Activated CD8-positive, alpha-beta memory T cell treated with anti-CD3 and anti-CD28 coated beads, Interleukin-2, amount 50 U/mL, for 4 hours (primary cell): ENCODE measurements around the gene ADSS1.

Source experiments
- DNase-seq: peaks from one replicate; pipeline ENCODE4 v3.0.0-alpha.2; 2020

The ADSS1 gene

DNA sequence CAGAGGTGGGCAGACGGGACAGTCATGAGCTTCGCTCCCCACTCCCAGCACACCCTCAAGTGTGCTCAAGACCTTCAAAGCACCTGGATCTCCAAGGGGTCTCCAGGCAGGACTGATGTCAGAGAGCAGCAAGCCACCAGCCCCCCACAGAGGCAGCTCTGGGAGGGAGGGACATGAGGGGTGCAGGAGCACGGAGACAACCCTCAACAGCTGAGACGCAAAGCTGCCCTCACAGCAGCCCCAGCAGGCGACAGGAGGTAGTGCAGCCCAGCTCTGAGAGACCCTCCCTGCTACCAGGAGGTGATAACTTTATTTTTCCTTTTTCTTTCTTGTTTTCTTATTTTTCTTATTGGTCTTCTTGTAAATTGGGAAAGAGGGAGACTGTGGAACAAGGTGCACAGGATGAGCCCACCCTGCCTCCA lies 46.8 kb downstream of the ADSS1 start:
- DNase-seq, result no peak

DNA sequence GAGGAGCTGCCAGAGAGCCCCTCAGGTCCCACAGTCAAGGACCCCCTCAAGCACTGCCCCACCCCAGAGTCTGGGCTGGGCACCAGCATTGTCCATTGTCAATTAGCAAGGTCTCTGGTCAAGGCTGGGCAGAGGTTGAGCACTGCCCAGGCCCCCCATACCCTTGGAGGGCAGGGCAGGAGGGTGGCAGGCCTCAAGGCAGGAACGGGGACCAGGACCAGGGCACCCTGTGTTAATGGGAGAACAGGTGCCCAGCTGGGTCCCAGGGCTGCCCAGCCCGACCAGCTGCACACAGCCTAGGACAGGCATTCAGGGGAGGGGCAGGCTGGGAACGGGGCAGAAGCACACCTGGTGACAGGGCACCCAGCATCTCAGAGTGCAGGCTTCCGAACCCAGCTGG lies 47.3 kb downstream of the ADSS1 start:
- no peak for DNase-seq

DNA sequence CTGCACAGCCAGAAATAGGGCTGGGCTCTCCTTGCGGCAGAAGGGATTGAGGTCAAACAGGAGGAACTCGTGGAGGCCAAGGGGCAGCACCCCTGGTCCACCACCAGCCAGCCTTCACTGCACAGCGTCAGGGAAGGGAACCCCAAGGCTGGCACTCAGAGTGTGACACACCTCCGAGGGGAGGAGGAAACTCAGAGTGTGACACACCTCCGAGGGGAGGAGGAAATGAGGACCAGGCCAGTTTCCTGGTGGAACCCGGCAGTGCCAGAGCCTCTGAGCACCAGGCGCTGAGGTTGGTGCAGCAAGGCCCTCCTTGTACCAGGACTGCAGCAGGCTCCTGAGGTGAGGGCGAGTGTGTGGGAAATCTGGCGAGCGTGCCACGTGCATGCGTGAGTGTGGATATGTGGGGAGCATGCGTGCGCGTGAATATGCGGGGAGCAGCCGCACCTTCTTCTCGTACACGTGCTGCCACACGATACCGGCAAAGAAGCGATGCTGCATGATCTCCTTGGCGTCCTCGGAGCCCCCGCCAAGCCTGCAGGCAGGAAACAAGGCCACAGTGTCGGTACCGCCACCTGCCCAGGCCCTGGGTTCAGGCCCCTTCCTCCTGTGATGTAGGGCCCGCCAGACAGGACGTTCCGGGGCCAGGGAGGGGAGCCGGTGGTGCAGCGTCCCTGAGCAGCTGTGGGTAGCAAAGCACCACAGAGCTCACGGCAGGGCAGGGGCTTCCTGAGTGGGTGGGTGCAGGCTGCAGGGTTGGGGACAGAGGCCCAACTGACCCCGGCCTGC lies 48.1 kb downstream of the ADSS1 start:
- DNase-seq, result no peak

DNA sequence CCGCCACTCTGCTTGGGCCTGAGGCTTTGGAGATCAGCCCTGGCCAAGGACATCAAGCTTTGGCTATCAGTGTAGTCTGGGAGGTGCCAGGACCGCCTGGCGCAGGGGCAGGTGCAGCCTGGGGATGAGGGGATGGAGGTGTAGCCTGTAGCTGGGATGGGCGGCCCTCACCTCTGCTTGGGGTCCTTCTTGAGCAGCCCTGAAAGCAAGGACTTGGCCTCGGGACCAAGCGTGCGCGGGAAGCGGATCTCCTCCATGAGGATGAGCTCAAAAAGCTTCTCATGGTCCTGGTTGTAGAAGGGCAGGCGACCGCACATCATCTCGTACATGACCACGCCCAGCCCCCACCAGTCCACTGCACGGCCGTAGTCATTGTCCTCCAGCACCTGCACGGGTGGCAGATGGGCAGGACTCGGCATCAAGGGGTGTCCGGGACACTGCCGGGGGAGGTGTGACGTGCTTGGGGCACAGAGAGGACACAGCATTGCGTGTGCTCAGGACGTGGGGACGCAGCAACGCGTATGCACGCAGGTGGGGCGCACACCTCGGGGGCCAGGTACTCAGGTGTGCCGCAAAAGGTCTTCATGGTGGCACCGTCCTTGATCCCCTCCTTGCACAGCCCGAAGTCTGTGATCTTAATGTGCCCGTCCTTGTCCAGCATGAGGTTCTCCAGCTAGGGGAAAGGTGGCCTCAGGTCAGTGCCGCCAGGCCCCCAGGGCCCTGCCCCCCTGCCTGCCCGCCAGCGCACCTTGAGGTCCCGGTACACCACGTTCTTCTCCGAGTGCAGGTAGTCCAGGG lies 48.9 kb downstream of the ADSS1 start:
- DNase-seq, result no peak

DNA sequence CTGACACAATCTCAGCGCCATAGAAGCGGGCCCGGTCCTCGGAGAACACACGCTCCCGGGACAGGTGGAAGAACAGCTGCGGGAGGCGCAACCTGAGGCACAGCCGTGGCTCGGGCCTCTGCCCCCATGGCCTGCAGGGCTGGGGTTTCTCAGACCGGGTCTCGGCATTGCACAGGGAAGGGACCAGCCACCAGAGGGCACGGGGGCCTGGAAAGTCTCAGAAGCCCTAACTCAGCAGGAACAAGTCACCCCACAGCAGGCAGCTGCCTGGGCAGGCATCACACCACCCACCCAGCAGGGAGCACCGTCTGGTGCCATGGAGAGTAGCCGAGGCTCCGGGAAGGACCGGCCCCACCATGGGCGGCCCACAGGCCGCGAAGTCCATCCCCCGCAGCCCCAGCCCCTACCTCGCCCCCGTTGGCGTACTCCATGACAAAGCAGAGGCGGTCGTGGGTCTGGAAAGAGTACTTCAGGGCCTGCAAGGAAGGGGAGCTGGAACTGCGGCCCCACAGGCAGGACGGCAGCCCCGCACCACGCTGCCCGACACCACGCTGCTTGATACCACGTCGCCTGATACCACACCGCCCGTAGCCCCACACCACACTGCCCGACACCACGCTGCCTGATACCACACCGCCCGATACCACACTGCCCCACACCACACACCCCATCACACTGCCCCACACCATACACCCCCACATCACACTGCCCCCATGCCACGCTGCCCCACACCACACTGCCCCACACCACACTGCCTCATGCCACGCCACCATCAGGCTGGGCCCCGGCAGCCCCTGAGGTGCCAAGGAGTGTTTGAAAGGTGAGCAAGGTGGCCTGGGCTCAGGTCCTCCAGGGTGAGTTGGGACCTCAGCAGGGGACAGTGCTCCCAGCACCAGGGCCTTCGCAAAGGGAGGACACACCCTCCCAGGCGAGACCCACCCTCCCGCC lies 49.8 kb downstream of the ADSS1 start:
- no peak for DNase-seq

DNA sequence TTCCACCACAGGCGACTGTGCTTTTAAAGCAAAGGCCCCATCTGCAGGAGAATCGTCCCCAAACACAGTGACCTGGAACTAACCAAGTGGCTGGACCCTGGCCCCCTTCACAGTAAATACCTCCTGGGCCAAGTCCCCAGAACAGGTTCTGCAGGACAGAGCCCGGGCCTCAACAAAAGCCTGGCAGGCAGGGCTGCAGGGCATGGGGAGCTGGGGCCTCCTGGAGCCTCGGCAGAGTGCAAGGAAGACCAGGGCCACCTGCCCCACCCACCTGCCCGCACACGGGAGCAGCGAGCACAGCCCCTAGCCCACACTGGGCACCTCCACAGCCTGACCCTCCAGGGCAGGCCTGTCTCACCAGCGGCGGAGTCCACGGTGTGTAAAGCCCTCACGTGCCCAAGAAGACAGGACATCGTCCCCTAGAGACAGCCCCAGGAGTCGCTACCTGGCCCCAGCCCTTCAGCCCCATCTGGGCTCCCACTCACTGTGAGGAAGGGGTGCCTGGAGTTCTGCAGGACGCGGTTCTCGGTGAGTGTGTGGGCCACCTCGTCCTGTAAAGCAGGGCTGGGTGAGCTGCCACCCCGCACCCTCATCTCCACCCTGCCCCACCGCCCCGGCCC lies 50.5 kb downstream of the ADSS1 start:
- DNase-seq, result no peak

DNA sequence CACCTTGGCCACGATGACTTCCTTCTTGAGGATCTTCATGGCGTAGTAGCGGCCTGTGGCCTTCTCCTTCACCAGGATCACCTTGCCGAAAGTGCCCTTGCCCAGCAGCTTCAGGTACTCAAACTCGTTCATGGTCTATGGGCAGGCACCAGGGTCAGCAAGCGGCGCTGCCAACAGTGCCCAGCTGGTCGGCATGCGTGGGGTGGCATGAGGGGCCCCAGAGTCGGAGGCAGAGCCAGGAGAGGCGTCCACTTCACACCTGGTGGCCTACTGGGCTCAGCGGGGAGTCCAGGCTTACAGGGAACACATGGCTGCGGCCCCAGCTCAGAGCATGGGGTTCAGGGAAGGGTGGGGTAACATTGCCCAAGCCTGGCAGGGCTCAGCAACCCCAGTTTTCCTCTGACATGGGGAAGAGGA lies 51.1 kb downstream of the ADSS1 start:
- DNase-seq, result no peak

DNA sequence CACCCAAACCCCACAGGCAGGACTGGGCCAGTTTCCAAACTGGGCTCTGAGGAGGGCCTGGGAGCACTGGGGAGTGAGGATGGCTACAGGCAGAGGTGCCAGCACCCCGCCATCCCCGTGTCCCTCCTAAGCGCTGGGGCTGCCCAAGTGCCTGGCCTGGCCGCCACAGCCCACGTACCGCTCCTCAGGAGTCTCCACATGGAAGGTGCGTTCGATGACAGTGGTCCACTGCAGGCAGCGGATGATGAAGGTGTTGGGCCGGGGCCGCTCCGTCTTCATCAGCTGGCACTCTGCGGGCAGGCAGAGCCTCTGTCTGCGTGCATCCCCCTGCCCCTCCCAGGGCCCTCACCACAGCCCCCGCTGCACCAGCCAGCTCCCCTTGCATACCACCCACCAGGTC lies 52.5 kb downstream of the ADSS1 start:
- DNase-seq, result no peak

DNA sequence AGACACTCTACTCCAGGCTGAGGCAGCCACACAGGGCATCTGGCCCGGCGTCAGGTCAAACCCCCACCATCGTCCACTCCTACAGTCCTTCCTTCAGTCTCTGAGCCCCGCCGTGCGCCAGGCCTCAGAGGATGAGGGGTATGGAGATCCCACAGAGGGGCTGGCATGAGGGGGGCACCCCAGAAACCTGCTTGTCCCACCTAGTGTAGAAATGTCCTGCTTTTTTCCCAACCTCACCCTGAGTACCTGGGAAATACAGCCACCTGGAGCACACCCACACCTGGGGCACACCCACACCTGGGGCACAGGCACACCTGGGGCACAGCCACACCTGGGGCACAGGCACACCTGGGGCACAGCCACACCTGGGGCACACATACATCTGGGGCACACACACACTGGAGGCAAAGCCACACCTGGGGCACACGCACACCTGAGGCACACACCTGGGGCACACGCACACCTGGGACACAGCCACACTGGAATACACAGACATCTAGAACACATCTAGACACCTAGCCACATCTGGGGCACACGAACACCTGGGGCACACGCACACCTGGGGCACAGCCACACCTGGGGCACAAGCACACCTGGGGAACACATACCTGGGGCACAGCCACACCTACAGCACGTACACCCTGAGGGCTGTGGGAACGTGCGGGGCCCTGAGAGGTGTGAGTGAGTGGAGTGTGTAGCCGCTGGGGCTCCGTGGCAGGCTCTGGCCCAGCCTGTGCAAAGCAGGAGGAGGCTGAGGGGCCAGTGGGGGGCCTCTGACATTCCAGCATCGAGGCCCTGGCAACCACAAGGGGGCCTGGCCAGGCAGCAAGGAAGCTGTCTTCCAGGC lies 53.2 kb downstream of the ADSS1 start:
- DNase-seq, result no peak

DNA sequence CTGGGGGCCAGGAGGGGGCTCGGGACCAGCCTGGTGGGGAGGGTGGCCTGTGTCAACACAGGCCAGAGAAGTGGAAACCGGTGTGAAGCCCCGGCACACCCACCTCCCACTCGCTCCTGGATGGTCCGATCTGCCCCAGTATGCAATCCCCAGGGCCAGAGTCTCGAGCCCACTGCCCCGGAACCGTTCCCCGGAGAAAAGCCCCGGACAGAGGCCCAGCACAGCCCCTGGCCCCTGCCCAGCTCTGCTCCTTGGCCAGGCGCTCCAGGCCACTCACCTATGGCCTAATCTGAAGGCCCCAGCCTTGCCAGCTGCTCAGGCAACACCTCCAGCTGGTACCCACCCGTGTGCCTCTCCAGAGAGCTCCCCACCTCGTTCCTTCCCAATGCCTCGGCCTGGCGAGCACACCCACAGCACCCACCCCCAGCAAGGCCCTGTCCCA lies 53.8 kb downstream of the ADSS1 start:
- no peak for DNase-seq

DNA sequence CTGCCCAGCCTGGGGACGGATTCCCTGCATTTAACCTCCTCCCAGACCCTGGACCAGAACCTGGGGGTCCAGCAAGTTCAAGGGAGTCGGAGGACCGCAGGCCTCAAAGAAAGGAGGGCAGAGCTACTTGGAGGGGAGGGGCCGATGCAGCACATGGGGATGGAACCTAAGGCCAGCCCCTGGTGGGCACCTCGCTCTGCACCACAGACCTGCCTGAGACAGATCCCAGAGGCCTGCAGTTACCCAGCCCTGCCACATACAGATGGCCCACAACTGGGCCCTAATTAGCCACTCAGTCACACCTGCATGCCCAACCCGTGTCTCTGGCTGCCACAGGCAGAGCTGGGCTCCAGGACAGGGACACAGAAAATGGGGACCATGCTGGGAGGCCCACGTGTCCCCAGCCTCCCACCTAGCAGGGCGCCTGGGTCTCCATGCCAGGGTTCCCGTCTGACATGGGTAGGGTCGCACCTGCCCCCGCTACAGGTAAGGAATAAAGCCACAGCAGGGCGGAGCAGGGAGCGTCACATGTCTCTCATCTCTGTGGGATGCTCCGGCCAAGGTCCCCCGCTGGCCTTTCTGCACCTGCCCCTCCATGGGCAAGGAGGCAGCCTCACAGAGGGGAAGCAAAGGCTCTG lies 54.8 kb downstream of the ADSS1 start:
- no peak for DNase-seq

DNA sequence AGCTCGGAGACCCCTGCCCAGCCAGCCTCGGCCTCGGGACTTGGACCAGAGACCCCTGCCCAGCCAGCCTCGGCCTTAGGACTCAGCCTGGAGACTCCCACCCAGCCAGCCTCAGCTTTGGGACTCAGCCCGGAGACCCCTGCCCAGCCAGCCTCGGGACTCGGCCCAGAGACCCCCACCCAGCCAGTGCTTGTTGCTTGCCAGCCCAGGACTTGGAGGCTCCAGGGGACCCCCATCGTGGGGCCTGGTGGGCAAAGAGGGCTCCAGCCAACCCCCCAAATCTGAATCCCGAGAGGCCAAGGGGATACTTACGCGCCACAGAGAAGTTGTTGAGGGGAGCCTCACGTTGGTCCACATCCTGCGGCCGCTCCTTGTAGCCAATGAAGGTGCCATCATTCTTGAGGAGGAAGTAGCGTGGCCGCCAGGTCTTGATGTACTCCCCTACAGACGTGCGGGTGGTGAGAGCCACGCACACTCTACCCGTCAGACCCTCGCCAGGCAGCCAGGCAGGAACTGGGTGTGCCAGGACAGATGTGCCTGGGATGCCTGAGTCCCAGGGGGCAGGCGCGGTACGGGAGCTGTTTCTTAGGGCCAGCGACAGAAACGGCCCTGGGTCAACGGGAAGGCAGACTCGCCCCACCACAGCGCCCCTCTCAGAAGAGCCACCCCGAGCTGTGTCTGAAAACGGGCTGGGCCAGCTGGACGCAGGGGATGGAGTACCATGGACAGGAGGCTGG lies 55.9 kb downstream of the ADSS1 start:
- no peak for DNase-seq

DNA sequence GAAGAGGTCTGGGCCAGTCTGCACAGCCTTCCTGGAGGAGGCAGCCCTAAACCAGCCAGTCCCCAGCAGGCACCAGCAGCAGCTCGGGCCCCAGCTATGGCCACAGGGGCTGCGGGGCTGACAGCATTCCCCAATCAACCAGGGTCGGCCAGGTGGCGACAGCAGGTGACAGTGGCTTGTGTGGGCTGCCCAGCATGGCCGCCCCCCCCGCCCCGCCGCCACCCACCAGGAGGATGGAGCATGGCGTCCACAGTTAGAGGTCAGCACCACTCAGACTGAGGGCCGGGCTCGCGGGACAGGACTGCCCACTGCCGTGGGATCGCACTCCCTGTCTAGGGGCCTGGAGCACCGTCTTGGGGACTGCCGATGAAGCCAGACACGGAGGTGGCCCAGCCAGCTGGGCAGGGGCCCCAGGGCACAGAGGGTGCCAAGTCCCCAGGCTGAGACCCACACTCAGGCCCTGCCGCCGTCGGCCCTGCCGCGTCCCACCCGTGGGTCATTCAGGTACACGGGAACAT lies 56.5 kb downstream of the ADSS1 start:
- no peak for DNase-seq

DNA sequence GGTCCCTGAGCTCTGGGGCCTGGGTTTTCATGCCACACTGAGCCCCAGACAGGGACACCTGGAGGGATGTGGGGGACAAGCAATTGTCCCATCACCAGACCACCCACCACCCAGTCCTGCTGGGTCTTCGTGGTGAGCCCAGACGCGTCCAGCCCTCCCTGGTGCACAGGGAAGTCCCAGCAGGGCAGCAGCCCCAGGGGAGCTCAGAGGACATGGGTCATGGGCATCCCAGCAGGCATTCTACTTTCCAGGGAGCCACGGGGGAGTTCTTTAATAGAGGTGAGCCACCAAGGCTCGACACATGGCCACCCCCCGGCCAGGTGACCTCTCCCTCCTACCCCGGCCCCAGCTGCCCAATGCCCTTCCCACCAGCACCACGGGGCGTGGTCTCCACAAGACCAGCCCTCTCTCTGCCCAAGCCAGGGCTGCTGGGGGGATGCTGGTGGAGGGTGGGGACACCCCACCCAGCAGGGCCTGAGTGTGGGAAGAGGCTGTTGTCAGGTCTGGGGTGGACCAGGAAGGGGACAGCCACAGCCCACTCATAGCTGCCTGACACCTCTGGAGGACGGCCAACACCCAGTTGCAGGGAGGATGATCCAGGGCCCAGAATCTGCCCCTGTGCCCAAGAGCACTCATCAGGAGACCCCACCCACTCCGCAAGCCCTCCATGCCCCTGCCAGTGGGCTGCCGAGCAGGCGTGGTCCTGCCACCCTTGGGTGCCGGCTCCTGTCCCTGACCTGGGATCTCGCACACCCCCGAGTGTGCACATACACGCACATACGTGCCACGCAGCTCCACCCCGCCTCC lies 57.4 kb downstream of the ADSS1 start:
- no peak for DNase-seq

DNA sequence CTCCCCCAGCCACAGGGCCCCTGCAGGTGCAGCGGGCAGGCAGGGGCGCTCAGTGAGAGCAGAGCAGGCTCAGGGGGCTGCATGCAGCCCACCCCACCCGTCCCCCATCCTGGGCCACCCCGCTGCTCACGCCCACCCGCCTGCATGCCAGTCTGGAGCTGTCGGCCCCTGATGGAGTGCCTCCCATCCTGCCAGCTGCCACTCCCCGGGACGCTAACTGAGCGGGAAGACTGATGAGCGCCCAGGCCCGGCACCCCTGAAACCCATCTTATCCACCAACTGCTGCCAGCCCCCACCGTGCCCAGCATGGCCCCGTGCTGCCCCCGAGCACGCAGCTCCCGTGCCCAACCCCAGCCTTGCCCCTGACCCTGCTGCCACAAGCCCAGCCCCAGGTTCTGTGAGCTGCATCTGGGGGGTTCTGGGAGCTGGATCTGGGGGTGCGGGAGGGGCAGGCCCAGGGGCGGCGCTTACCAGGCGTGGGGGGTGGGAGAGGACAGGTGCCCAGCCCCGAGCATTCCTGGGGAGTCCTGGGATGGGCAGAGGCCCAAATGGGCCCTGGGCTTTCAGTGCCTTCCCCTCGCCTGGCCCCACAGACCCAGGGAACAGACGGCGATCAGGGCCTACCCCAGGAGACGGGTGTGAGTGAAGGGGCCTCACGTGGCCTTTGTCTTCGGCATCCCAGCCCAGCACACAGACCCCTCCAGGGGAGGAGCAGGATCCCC lies 58.2 kb downstream of the ADSS1 start:
- no peak for DNase-seq

DNA sequence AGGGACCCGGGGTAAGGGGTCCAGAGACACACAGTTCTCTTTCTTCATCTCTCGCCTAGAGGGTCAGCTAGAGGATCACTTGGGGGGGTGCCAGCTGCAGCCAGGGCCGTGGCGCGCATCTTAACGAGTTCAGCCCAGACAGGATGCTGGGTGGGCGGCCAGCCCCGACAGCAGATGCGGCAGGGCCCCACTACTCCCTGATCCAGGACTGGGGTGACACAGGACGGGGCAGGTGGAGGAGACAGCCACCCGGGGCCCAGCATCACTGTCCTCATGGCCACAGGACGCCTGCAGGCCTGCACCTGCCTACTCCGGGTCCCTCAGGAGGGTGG lies 58.7 kb downstream of the ADSS1 start:
- no peak for DNase-seq

DNA sequence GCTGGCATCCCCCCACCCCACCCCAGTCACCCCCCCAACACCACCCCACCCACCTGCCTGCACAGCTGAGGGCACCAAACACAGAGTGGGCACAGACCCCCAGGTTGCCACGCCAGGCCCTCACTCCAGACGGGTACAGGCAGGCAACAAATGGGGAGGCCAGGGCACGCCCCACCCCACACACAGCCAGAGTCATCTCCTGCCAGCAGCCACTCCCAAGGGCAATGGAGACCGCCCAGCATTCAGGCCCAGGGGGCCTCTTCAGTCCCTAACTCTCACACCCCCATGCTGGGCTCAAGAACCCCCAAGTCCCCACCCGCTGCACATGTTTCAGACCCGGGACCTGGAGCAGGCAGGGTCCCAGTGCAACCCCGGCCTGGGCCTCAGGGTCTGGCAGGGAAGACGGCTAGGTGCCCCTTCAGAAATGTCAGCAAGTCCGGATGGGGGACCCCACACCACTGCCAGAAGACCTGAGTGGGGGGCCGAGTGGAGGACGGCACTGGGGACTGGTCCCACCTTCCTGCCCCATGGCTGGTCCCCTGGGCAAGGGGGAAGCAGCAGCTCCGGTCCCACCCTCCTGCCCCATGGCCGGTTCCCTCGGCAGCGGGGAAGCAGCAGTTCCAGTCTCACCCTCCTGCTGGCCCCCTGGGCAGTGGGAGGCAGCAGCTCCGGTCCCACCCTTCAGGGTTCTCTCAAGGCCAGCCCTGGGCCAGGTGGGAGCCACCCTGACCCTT lies 59.6 kb downstream of the ADSS1 start:
- DNase-seq, result no peak

DNA sequence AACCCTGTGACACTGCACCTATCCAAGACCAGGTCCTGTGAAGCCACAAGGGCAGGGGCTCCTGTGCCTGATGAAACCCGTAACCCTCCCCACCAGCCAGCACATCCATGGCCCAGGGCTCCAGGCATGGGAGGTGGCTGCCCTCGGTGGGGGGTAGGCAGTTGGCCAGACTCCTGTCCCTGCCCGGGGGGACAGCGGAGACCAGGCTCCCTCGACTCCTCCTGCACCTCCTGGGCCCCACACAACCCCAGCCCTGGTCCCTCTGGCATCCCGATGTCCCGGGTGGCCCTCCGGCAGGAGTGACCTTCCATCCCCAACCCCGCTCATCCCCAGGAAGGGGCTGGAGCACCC lies 60.2 kb downstream of the ADSS1 start:
- no peak for DNase-seq
